PC-3 (cell line): Measurements from ENCODE around the gene TTI1. TPM values are rescaled to one million over a fixed set of nuclear protein-coding genes. Genes with fewer than 3 reads are reported as not detected.
"Not testable (repeated sequence)": the region's sequence is repeated elsewhere in the genome, so short reads cannot be mapped to it uniquely, and the experiment has no call there.

Experiments
- ATAC-seq: fragments of 200-7000 bp; cut with Tn5 transposase; 2 replicates; pipeline ENCODE4 v1.9.1; 2020; ENCODE audit warnings: mild to moderate bottlenecking, moderate library complexity
- BruUV-seq: library from RNA; stranded (reverse); fragments of 400-500 nt; replicated peaks from 2 replicates; lab custom pipeline; 2021; lab: Mats Ljungman, UMichigan
- CTCF ChIA-PET: fragments of 300-600 bp; sonication (Branson Sonifier 250); formaldehyde crosslinking; loops from one replicate; lab custom pipeline; 2022; ENCODE audit warnings: antibody characterized with exemption; lab: Charles Lee
- POLR2A ChIA-PET: fragments of 300-600 bp; sonication (Branson Sonifier 250); formaldehyde crosslinking; loops from one replicate; lab custom pipeline; 2022; ENCODE audit warnings: antibody characterized with exemption; ENCODE audit not compliant: unreplicated experiment; lab: Charles Lee
- DNase-seq: peaks from one replicate; pipeline ENCODE4 v3.0.0-alpha.2; 2015
- H2AFZ ChIP-seq: fragments of 300-600 bp; sonication (generic); 2 replicates; pipeline ENCODE4 v1.6.0; 2016; ENCODE audit warnings: antibody characterized with exemption, low read length
- H3F3A ChIP-seq: fragments of 300-600 bp; sonication (generic); one replicate; pipeline ENCODE4 v1.6.0; 2017; ENCODE audit warnings: antibody characterized with exemption, low read length, control low read depth, mild to moderate bottlenecking; ENCODE audit not compliant: unreplicated experiment
- H3K27ac ChIP-seq: fragments of 300-600 bp; sonication (generic); 2 replicates; pipeline ENCODE4 v1.5.1; 2016; ENCODE audit warnings: mild to moderate bottlenecking, low read length
- H3K27me3 ChIP-seq: fragments of 300-600 bp; sonication (generic); 2 replicates; pipeline ENCODE4 v1.6.1; 2016; ENCODE audit warnings: low read length, mixed read lengths
- H3K36me3 ChIP-seq: fragments of 300-600 bp; sonication (generic); 2 replicates; pipeline ENCODE4 v1.6.1; 2016; ENCODE audit warnings: low read depth, mixed run types, low read length, mixed read lengths
- H3K4me1 ChIP-seq: fragments of 300-600 bp; sonication (generic); 2 replicates; pipeline ENCODE4 v1.5.1; 2016; ENCODE audit warnings: low read length; ENCODE audit not compliant: insufficient read depth
- H3K4me2 ChIP-seq: fragments of 300-600 bp; sonication (generic); 2 replicates; pipeline ENCODE4 v1.6.0; 2016; ENCODE audit warnings: low read length
- H3K4me3 ChIP-seq: fragments of 300-600 bp; sonication (generic); 2 replicates; pipeline ENCODE4 v1.5.1; 2016; ENCODE audit warnings: mild to moderate bottlenecking, low read length, mixed read lengths
- H3K79me2 ChIP-seq: fragments of 300-600 bp; sonication (generic); 2 replicates; pipeline ENCODE4 v1.6.1; 2017; ENCODE audit warnings: low read length, mixed read lengths
- H3K9ac ChIP-seq: fragments of 300-600 bp; sonication (generic); 2 replicates; pipeline ENCODE4 v1.6.0; 2016; ENCODE audit warnings: mild to moderate bottlenecking, low read length
- H3K9me2 ChIP-seq: fragments of 300-600 bp; sonication (generic); replicated peaks from 2 replicates; pipeline ENCODE4 v1.6.1; 2016; ENCODE audit warnings: mixed run types, low read length, mixed read lengths
- H3K9me3 ChIP-seq: fragments of 300-600 bp; sonication (generic); 2 replicates; pipeline ENCODE4 v1.6.1; 2016; ENCODE audit warnings: low read length, mixed read lengths
- H4K20me1 ChIP-seq: fragments of 300-600 bp; sonication (generic); 2 replicates; pipeline ENCODE4 v1.6.1; 2016; ENCODE audit warnings: low read length, mixed read lengths
- CTCF ChIP-seq: fragments of 300-600 bp; sonication (generic); conservative IDR thresholded peaks from 2 replicates; pipeline ENCODE4 v1.5.1; 2017; ENCODE audit warnings: antibody characterized with exemption, low read depth, mild to moderate bottlenecking, low read length
- EZH2 ChIP-seq: fragments of 300-600 bp; sonication (generic); IDR thresholded peaks from one replicate; pipeline ENCODE4 v1.6.1; 2017; ENCODE audit warnings: antibody characterized with exemption, mild to moderate bottlenecking, low read length; ENCODE audit not compliant: unreplicated experiment
- EZH2phosphoT487 ChIP-seq: fragments of 300-600 bp; sonication (generic); IDR thresholded peaks from 2 replicates; pipeline ENCODE4 v1.6.1; 2018; ENCODE audit warnings: mild to moderate bottlenecking, antibody characterized with exemption, low read length, borderline replicate concordance
- intact Hi-C: fragments of 100-400 bp; cut with micrococcal nuclease; formaldehyde crosslinking; loops from 2 replicates; pipeline ENCODE4 v1.9.0; 2023
- total RNA-seq: library from RNA; depleted of rRNA; stranded (reverse); fragments of >200 nt; gene quantifications from 2 replicates; pipeline ENCODE4 v1.2.3, GENCODE V29; 2014

TTI1 gene
- total RNA-seq, 1 experiment from 2014 or later, result 23.2 TPM

GRCh38 chr20:38012332-38012731, 20.9 kb downstream of the TTI1 start:
- intact Hi-C loops, result no loop called here
- Histone ChIP-seq H3K9ac (no peak overlapping the region), H4K20me1 (no peaks in the 10 kb centered on the region), H3K36me3 (peaks cover 58% of the 10 kb centered on the region), H3K9me2 (no peaks in the 10 kb centered on the region), H3F3A (no peaks in the 10 kb centered on the region), H3K79me2 (peaks cover 47% of the 10 kb centered on the region), H3K4me3 (no peak overlapping the region), H2AFZ (no peak overlapping the region), H3K4me1 (no peaks in the 10 kb centered on the region), H3K4me2 (no peak overlapping the region), H3K27ac (no peak overlapping the region), H3K27me3 (no peaks in the 10 kb centered on the region), H3K9me3 (no peaks in the 10 kb centered on the region)
- BruUV-seq, result no TSS peak
- DNase-seq (no peak), ATAC-seq (no peak)
- POLR2A ChIA-PET, result no interaction called here
- no peak for TF ChIP-seq EZH2
- no peak for TF ChIP-seq CTCF
- no peak for TF ChIP-seq EZH2phosphoT487
- CTCF ChIA-PET, result interaction anchor here (0.5 kb wide), 1 partner anchor 20 kb away, joined by 4 read pairs; no protein-coding TSS in a partner anchor

- Histone ChIP-seq H4K20me1 (no peaks in the 10 kb centered on the region), H3F3A (no peaks in the 10 kb centered on the region)
- TF ChIP-seq EZH2phosphoT487 (no peak), CTCF (no peak), EZH2 (no peak)
Observed at GRCh38 chr20:38011696-38012095, 21.6 kb downstream of the TTI1 start.

DNA sequence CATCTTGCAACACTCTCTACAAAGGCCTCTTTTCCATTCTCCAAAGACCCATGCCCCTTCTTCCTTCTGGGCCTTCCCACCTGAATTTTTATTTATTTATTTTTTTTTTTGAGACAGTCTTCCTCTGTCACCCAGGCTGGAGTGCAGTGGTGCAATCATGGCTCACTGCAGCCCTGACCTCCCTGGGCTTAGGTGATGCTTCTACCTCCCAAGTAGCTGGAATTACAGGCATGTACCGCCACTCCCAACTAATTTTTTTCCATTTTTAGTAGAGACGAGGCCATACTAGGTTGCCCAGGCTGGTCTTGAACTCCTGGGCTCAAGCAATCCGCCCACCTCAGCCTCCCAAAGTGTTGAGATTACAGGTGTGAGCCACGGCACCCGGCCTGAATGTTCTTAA, 23.8 kb downstream of the TTI1 start:
- H3K4me1 ChIP-seq, H3K4me3 ChIP-seq, POLR2A ChIA-PET, CTCF ChIA-PET, H3K27me3 ChIP-seq, intact Hi-C loops, BruUV-seq, H3K9me2 ChIP-seq, H3F3A ChIP-seq, ATAC-seq, H3K27ac ChIP-seq, H3K9ac ChIP-seq, H2AFZ ChIP-seq, H3K4me2 ChIP-seq, DNase-seq, H4K20me1 ChIP-seq, H3K9me3 ChIP-seq: not testable (repeated sequence)
- Histone ChIP-seq H3K36me3 (peaks cover 36% of the 10 kb centered on the region), H3K79me2 (peaks cover 47% of the 10 kb centered on the region)

More at GRCh38 chr20:38011696-38012095, 21.6 kb downstream of the TTI1 start:
- intact Hi-C loops, result no loop called here
- Histone ChIP-seq H3K4me2 (no peak overlapping the region), H3K9ac (no peak overlapping the region), H3K36me3 (peaks cover 52% of the 10 kb centered on the region), H3K27ac (no peak overlapping the region), H3K9me2 (no peaks in the 10 kb centered on the region), H2AFZ (no peak overlapping the region), H3K79me2 (peaks cover 50% of the 10 kb centered on the region), H3K27me3 (no peaks in the 10 kb centered on the region), H3K4me1 (no peaks in the 10 kb centered on the region), H3K9me3 (no peaks in the 10 kb centered on the region), H3K4me3 (no peak overlapping the region)
- ATAC-seq (no peak), DNase-seq (no peak)
- ChIA-PET CTCF (no interaction called here), POLR2A (no interaction called here)
- no TSS peak for BruUV-seq
